Esophagus muscularis mucosa (tissue), 4 donors: ENCODE data around the gene NEDD9.

Source experiments
- EP300 ChIP-seq: sonication (generic); formaldehyde crosslinking; IDR thresholded peaks from one replicate; pipeline ENCODE4 v1.6.1; 2017; ENCODE audit warnings: antibody characterized with exemption
- POLR2A ChIP-seq: fragments of 450-650 bp; IDR thresholded peaks from one replicate; pipeline ENCODE4 v1.6.1; 2017; ENCODE audit warnings: antibody characterized with exemption, moderate library complexity, mild to moderate bottlenecking, low read depth
- POLR2AphosphoS5 ChIP-seq, 2 donors: sonication (generic); formaldehyde crosslinking; IDR thresholded peaks; one replicate each; pipeline ENCODE4 v1.6.1; 2017; ENCODE audit warnings: antibody characterized with exemption in 2 of 2
- TF ChIP-seq, protein P1 (sequence below), 3 experiments: fragments of 200-600 bp in 2 of 3; fragments of 450-650 bp in 1 of 3; sonication (generic) in 2 of 3; IDR thresholded peaks; one replicate each; pipeline ENCODE4 v1.5.1; 2017 to 2019; ENCODE audit warnings: antibody characterized with exemption in 3 of 3, mild to moderate bottlenecking in 2 of 3, moderate library complexity in 1 of 3

DNA sequence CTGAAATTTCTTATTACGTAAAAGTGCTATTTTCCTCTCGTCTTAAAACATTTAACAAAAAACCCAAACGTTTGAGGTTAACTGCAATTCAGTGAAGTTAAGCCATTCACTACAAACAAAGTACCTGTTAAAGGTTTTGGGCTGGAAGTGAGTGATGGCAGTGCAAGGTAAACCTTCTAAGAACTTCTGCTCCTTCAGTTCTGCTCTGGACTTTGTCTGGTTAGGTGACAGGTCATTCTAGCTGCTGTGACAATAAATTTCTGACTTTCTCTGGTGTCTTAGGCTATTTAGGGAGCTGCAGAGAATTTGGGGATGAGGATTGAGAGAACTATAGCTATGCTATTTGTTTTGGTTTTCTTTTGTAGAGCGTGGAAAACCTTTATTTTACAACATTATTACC lies 36.5 kb upstream of the NEDD9 start:
- TF ChIP-seq, protein P1, sequence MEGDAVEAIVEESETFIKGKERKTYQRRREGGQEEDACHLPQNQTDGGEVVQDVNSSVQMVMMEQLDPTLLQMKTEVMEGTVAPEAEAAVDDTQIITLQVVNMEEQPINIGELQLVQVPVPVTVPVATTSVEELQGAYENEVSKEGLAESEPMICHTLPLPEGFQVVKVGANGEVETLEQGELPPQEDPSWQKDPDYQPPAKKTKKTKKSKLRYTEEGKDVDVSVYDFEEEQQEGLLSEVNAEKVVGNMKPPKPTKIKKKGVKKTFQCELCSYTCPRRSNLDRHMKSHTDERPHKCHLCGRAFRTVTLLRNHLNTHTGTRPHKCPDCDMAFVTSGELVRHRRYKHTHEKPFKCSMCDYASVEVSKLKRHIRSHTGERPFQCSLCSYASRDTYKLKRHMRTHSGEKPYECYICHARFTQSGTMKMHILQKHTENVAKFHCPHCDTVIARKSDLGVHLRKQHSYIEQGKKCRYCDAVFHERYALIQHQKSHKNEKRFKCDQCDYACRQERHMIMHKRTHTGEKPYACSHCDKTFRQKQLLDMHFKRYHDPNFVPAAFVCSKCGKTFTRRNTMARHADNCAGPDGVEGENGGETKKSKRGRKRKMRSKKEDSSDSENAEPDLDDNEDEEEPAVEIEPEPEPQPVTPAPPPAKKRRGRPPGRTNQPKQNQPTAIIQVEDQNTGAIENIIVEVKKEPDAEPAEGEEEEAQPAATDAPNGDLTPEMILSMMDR (IDR thresholded peaks at IDR 0.05), result no peak
- TF ChIP-seq POLR2A (no peak), POLR2AphosphoS5 (IDR thresholded peaks at IDR 0.05) (no peak), EP300 (no peak)
